Fibroblast of pulmonary artery (primary cell): Measurements from ENCODE around the gene FZD10.

Source experiments
- DNase-seq: peaks from one replicate; pipeline ENCODE4 v3.0.0-alpha.2; 2010; ENCODE audit warnings: low read depth
- H3K4me3 ChIP-seq: replicated peaks from 2 replicates; pipeline ENCODE4 v1.5.1; 2011; ENCODE audit warnings: low read depth, mild to moderate bottlenecking, control low read depth, low read length, moderate library complexity
- TF ChIP-seq, protein P1 (sequence below): IDR thresholded peaks from 2 replicates; pipeline ENCODE4 v1.5.1; 2011; ENCODE audit warnings: mild to moderate bottlenecking, control low read depth, low read length, inconsistent platforms; ENCODE audit errors: missing control alignments

FZD10 gene

DNA sequence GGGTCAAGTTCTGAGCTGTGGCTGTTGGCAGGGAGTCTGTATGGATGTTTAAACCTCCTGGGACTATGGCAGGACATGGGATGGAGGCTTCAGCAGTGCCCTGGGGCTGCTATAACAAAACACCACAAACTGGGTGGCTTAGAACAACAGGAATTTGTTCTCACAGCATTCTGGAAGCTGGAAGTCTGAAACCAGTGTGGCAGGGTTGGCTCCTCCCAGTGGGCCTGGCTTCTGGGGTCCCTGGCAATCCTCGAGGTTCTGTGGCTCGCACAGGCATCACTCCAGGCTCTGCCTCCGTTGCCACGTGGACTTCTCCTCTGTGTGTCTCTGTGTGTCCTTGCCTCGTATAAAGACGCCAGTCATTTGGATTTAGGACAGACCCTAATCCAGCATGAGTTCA is 39.9 kb downstream of the FZD10 start:
- no peak overlapping the region for H3K4me3 ChIP-seq
- TF ChIP-seq, protein P1, sequence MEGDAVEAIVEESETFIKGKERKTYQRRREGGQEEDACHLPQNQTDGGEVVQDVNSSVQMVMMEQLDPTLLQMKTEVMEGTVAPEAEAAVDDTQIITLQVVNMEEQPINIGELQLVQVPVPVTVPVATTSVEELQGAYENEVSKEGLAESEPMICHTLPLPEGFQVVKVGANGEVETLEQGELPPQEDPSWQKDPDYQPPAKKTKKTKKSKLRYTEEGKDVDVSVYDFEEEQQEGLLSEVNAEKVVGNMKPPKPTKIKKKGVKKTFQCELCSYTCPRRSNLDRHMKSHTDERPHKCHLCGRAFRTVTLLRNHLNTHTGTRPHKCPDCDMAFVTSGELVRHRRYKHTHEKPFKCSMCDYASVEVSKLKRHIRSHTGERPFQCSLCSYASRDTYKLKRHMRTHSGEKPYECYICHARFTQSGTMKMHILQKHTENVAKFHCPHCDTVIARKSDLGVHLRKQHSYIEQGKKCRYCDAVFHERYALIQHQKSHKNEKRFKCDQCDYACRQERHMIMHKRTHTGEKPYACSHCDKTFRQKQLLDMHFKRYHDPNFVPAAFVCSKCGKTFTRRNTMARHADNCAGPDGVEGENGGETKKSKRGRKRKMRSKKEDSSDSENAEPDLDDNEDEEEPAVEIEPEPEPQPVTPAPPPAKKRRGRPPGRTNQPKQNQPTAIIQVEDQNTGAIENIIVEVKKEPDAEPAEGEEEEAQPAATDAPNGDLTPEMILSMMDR = no peak
- DNase-seq = no peak

DNA sequence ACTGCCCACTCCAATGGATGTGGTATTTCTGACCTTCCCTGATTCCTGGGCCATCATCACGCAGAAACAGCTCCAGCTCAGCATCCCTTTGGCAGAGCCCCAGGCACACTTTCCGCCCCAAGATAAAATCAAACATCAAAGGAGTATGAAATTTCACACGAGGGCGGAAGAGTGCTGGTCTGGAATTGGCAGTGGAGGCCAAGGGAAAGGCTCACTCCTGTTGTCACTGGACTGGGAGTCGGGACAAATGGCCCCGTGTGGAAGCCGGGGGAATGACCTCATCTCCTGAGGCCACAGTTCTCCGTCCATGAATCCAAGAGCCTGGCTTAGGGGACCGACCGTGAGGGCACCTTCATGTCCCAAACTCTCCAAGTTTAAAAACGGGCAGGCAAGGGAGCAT is 40.9 kb downstream of the FZD10 start:
- TF ChIP-seq, protein P1 = no peak
- DNase-seq = no peak
- no peak overlapping the region for H3K4me3 ChIP-seq

DNA sequence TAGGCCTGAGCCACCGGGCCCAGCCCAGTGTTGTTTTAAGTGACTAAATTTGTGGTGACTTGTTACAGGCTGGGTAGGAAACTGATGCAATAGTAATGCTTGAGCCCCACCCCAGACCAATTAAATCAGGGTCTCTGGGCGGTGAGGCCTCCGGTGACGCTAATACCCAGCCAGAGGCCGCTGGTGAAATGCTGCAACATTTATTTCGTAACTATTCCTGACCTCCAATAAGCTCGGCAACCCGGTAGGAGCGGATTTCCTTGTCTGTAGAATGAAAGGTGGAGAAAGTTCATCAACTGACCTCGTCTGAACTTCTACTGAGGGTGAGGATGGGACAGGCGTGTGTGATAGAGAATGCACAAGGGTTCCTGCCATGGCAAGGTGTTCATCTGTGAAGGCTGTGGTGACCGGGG is 42.3 kb downstream of the FZD10 start:
- TF ChIP-seq, protein P1 = no peak
- no peak overlapping the region for H3K4me3 ChIP-seq
- DNase-seq = no peak

DNA sequence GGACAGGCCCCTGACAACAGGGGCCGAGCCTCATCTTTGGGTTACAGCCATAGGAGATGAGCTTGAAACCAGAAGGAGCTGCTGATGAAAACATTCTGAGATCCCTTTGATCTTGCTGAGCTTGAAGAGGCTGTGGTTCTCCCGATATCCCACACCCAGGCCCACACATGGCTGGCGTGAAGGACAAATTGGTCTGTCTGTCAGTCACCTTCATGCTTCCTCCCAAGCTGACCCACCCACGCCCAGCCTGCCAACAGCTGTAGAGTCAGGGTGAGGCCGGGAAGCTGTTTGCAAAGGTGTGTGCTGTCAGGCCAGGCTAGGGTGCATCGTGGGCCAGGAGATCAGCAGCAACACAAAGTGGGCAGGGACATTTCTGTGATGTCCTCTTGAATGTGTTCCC is 43.2 kb downstream of the FZD10 start:
- H3K4me3 ChIP-seq = no peak overlapping the region
- no peak for DNase-seq
- TF ChIP-seq, protein P1 = no peak

DNA sequence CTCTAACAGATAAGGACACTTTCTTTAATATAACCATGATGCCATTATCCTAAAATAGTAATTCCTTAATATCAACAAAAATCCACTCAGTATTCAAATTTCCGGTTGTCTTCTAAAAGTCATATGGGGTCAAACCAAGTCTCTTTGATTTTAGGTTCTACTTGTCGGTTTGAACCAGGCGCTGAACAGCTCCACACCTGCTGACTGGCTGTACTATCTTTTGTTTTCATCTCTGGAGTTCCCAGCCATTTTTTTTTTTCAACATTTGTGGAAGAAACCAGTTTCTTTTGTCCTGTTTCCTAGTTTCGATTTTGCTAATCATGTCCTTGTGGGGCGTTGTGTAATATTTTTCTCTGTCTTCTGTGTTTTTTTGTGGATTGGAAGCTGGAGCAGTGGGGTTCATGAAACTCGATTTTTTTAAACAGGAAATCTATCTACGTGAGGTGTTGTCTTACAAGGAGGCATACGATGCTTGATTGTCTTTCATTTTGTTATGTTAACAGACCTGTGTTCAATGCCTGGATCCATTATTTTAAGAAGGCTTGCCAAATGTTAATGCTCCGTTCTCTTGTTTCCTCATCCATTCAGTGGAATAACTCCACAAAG is 50.2 kb downstream of the FZD10 start:
- DNase-seq = no peak
- H3K4me3 ChIP-seq = no peak overlapping the region
- TF ChIP-seq, protein P1 = no peak

DNA sequence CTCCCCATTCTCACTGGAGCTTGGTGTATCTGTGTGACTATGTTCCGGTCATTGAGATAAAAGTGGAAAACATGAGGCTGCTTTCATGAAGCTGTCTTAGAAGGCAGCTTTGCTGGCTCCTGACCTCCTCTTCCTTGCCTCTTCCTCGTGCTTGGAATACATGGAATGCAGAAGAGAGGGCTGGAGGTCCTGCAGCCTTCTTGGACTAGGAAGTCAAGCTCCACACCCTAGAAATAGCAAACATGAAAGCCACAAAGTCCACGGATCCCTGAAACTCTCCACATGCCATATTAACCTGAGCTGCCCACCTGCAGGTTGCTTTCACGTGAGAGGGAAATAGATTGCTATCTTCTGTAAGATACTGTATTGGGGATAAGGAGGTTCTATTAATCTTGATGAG is 51.0 kb downstream of the FZD10 start:
- no peak overlapping the region for H3K4me3 ChIP-seq
- no peak for DNase-seq
- TF ChIP-seq, protein P1 = no peak

DNA sequence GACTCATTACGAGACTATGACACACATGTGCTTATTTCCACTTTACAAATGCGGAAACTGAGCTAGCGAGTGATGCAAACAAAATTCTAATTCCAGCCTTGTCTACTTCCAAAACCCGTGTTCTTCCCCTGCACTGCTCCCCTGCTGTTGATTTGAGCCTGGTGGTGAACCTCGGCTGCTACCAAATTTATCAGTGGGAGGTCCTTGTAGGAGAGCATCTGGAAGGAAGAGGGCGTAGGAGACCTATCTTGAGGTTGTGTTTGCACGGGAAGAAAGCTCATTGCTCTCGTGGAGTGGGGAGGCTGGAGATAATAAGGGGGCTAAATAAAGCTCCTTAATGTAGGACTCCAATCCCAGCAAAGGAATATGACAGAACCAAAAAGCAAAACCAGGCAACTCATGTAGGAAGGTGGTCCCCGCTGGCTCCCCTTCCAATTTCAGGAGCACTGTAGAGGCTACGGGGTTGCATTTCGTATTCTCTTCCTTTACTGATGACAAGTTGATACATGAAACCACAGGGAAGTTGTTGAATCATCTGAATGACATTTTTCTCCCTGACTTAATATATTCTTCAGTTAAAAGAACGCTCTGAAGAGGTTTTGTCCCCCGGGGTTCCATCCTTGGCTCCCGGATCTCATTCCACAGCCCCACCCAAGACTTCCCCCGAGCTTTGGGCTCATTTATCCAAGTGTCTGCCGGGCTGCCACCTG is 52.6 kb downstream of the FZD10 start:
- no peak for DNase-seq
- H3K4me3 ChIP-seq = no peak overlapping the region
- TF ChIP-seq, protein P1 = no peak
